Measurements from ENCODE around the gene MAPKAP1.

DNA sequence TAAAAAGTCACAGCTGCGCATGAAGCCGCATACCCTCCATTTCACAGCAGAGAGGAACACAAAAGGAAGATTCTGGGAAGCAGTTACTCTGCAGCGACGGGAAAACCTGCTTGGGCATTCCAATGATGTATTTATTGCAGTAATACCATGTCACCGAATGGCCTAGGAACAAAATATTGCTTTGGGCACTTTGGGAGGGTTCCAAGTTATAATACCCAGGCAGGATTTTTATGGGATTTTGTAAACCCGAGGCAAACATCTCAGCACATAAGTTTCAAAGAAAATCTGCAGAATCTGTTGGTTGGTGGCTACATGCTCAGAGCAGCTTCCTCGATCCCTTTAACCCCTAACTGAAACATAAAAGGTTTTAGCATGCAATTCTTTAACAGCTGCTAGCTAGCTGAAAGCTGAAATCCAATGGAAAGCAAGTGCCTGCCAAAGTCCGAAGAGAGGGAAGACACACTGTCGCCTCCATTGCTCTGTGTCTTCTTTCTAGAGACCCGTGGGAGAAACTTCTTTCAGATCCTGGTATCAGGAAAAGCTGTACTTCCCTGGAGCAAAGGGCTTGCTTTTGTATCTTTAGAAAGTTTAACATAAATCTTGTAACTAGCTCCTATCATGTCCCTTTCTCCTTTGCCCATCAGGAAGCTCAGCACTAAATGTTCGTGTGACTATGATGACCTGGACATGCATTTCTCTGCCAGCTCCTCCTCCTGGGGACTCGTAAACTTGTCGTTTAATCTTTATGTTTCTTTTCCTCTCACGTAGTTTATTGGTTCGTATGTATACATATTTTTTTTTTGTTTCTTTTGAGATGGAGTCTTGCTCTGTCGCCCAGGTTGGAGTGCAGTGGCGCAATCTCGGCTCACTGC, 195.0 kb downstream of the MAPKAP1 start:
- TF ChIP-seq EZH2 (IDR thresholded peaks at IDR 0.05) (no peak), POLR2AphosphoS5 (IDR thresholded peaks at IDR 0.05; ENCODE audit: borderline replicate concordance, low read depth, low read length) (no peak)
